Frontal cortex (tissue), 4 donors: Measurements from ENCODE around the gene CCL4. TPM values are rescaled to one million over a fixed set of nuclear protein-coding genes. Genes with fewer than 3 reads are reported as not detected.
"Not testable (repeated sequence)": the region's sequence is repeated elsewhere in the genome, so short reads cannot be mapped to it uniquely, and the experiment has no call there.

Experiments used
- DNase-seq, 2 donors: peaks; one replicate each; pipeline ENCODE4 v3.0.0; 2012; ENCODE audit warnings: low spot score in 2 of 2
- FAIRE-seq: peaks from 2 replicates; lab custom pipeline; 2012; peaks lifted over from hg19 to GRCh38; lab: Jason Lieb, UNC
- total RNA-seq: library from RNA; depleted of rRNA; stranded (reverse); fragments of >200 nt; gene quantifications from one replicate; pipeline ENCODE4 v1.2.3, GENCODE V29; 2014
- donor health status: control.
- donor health status: control.
- donor health status: control.

Gene CCL4
- total RNA-seq: 1.2 TPM

DNA sequence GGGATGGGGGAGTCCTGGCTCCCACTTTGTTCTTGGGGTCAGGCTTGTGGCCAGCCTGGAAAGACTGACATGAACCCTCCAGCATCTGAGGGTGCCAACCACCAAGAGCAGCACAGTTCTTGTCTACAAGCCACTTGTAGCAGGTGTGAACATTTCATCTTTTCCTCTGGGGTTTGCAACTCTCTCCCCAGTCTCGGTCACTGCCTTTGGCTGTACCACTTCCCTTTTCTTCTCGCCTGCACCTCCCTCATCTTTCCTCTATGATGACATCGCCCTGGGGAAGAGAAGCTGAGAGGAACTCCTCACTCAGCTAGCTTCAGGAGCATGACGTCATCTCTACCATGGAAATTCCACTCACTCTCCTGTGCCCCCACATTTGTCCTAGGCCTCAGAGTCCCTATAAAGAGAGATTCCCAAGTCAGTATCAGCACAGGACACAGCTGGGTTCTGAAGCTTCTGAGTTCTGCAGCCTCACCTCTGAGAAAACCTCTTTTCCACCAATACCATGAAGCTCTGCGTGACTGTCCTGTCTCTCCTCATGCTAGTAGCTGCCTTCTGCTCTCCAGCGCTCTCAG is at the start of gene CCL4:
Gene CCL4 (plus strand): TSS at position 427 of the 575 bp plus-strand sequence. CDS start 79 bp downstream, at position 506.
- not testable (repeated sequence) for DNase-seq, FAIRE-seq

DNA sequence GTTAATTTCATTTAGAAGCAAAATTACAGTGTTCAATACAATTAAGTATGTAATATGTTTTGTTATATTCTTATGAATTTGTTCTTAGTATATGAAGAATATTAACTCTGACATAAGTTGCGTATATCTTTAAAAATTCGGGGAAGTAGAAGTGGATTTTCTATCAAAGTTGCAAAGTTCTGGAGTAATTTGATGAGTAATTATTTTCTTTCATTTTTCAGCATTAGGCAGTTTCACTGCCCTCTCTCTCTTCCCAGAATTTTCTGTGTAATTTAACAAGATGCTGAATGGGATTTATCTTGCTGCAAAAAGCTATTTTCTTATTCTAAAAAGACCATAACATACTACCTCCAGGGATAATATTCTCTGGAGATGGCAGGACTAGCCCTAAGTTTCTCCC is 48.5 kb upstream of the CCL4 start:
- DNase-seq (no peak), FAIRE-seq (no peak)

DNA sequence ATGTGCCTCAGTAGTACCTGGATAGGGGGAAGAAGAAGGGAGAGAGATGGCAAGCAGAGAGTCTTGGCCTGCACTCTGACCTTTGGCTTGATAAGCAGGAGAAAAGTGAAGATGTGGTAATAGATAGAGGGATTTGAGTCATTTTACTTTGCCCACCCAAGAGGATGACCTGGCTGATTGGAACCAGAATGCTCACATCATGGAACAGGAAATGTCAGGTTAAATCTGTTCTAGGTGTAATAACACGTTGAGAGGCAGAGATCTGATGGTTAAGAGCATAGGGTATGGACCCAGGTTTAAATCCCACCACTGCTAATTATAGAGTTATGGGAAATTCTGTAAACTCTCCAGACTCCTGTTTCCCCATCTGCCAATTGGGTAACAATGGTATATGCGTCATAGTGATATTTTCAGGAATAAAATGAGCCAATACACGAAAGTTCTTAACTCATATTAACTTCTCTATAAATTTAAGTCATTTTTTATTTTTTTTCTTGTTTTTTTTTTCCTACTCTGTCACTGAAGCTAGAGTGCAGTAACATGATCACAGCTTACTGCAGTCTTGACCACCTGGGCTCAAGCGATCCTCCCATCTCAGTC is 47.6 kb upstream of the CCL4 start:
- no peak for DNase-seq
- no peak for FAIRE-seq

DNA sequence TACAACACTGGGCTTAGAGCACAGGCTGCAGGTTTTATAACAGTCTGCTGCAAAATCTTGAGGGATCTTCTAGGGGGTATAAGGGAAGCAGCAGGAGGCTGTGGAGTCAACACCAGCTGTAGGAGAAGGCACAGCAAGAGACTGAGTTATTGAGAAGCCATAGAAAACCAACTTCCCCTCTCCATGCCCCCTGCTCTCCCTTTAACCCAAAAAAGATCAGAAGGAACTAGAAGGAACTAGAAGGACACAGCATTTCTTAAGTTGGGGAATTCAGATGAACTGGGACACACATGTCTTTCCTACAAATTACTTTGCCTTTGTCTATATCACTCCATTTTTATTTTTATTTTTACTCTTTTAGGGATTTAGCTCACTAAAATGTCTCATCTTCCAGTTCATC is 45.7 kb upstream of the CCL4 start:
- FAIRE-seq (no peak), DNase-seq (no peak)

DNA sequence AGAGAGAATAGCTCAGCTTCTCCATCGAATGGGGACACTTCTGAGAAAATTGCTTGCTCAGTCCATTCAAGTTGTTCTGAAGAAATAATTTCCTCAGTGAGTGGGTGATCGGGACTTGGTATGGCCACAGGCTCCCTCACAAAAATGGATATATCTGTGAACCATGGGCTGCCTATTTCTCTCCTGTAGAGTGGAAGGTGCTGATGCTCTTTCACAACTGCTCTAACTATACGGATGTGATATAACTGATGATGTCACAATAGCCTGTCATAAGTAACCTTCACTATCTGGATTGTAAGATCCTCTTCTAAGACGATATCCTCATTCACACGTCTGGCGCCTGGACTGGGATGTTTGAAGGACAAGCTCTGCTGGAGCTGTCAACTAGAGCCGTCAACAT is 44.2 kb upstream of the CCL4 start:
- FAIRE-seq: no peak

DNA sequence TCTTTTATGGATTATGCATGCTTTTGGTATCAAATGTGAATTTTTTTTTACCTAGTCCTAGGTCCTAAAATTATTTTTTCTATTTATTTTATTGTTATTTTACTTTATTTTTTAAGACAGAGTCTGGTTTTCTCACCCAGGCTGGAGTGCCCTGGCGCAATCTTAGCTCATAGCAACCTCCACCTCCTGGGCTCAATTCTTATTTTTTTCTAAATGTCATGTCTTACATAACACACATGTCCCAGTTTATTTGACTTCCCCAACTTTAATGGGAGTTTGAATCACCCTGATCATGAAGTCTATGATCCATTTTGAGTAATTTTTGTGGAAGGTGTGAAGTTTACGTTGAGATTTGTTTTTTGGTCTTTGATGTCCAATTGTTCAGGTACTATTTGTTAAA is 42.8 kb upstream of the CCL4 start:
- no peak for FAIRE-seq
- DNase-seq: no peak

More for the DNA sequence above, 44.2 kb upstream of the CCL4 start:
- DNase-seq: no peak

DNA sequence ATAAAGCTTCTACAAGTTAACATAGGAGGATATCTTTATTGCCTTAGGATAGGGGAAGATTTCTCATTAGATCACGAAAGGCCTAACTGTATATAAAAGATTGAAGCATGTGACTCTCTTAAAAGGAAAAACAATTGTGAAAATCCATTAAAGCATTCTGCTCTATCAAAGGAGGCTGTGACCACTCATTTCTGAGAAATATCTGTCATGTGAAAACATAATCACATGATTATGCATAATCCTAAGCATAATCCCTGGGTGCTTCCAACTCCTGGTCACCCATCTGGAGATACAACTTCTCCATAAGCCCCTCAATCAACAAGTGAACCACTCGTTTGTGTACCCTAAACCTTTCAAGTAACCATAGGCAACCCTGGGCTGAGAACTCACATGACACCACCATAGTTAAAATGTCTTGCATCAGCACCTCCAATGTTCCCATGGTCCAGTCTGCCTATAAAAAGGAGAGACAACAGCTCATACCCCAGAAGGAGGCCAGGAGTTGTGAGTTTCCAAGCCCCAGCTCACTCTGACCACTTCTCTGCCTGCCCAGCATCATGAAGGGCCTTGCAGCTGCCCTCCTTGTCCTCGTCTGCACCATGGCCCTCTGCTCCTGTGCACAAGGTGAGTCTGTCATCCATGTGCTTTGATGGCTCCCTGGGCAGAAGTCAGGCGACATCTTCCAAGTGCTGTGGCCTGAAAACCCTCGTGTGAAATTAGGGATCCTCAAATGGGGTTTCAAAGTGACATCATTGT is 39.7 kb upstream of the CCL4 start, which contains the start of gene CCL18:
Gene CCL18 (plus strand): TSS at position 487 of the 756 bp plus-strand sequence. CDS start 71 bp downstream, at position 558.
- FAIRE-seq: no peak
- no peak for DNase-seq

DNA sequence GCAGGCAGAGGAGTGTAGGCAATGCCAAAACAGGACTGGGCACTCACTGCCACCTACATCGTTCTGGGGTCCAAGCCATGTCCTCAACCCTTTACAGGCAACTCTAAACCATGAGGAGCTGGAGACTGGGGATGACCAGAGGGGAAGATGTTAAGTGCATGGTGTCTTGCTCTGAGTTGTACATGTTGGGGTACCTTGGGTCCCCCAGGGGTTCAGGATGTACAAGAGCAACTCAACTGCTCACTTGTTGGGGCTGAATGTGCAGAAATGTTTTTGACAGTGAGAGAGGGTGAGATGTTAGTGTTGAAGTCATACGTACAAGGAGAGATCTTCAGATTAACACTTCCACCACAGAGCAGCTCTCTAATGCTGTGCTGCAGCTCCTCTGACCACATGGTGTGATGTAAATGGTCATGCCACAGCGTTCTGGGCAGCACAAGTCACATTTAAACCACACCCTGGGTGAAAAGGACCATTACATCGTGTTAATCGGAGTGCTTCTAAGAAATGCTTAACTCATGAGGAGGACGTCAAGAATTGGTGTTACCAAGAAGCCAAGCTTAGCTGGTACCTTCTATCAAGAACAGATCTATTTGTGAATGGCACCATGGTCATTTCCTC is 37.2 kb upstream of the CCL4 start:
- DNase-seq (no peak), FAIRE-seq (no peak)

DNA sequence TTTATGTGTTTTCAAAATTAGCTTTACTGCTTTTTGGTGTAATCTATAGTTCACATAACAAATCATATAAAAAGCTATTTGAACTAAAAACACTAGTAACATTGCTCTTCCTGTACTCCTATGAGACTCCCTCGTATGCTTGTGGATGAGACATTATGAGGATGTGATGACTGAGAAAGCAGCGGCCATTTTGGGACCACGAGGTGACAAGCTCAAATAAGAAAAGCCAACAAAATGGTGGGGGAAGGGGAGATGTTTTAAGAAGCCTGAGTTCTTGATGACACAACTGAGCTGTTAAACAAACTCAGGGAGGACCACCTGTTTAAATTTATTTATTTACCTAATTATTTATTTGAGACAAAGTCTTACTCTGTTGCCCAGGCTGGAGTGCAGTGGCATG is 35.1 kb upstream of the CCL4 start:
- FAIRE-seq (no peak), DNase-seq (no peak)

DNA sequence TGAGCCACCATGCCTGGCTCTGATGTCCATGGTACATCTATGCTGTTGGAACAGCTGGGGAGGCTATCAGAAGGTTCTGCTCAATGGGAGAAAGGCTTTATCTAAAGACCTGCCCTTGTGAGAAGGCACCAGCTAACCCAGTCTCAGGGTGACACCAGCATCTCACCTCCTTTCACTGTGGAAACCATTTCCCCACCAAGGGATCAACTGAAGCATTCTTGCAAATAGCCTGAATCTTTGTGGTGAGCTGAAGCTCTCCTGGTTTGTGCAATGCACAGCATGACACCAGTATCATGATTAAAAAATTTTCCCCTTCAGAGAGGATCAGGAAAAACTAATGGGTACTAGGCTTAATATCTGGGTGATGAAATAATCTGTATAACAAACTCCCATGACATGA is 34.5 kb upstream of the CCL4 start:
- no peak for DNase-seq
- no peak for FAIRE-seq

DNA sequence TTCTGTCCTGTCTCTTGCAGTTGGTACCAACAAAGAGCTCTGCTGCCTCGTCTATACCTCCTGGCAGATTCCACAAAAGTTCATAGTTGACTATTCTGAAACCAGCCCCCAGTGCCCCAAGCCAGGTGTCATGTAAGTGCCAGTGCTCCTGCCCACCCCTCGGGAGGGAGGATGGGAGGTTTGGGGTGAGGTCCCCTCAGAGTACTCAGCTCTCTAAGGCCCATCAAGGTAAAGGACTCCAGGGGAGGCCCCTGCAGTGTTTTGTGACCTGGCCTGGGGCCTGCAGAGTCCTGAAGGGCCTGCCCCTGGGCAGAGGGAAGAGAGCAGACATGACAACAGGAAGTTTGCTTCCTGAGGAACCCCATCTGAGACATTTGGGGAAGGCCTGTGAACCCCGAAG is 33.2 kb upstream of the CCL4 start:
- FAIRE-seq: no peak

DNA sequence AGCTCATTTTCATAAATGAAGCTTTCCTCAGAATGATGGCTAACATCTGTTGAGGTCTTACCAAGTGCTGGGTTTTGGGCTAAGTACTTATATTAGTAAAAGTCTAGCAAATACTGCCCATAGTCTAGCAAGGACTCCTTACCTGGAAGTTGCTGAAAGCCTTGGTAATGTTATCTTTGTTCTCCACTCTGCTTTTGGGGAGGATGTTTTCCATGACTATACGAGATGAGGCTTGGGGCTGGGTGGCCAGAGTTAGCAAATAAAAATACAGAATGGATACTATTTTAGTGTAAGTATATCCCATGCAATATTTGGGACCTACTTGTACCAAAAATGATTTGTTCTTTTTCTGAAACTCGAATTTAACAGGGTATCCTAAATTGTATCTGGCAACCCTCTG is 31.9 kb upstream of the CCL4 start:
- FAIRE-seq (no peak), DNase-seq (no peak)

More for the DNA sequence above, 33.2 kb upstream of the CCL4 start:
- DNase-seq: no peak

DNA sequence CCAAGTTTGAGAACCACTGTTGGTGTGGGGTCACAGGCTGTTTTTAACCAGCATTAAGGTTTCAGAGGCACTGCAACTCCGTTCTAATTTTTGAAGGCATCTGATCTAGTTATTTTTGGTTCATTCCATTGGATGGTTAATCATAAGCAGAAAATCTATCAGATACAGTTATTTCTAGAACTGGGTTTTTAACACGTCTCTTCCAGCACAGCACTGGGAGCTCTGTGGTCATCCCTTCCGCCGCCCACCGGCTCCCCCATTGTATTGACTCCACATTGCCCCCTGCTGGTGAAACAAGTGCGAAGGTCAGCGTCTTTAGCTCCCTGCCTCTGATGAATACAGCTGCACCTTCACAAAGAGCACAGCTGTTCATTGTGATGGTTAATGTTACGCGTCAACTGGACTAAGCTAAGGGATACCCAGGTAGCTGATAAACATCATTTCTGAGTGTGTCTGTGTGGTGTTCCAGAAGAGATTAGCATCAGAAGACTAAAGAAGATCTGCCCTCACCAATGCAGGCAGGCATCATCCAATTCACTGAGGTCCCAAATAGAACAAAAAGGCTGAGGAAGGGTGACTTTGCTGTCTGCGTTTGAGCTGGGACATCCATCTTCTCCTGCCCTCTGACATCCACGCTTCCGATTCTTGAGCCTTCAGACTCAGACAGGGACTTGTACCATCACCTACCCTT is 31.1 kb upstream of the CCL4 start:
- DNase-seq: peak in 1 of 2 donors; percentile 25
- no peak for FAIRE-seq

DNA sequence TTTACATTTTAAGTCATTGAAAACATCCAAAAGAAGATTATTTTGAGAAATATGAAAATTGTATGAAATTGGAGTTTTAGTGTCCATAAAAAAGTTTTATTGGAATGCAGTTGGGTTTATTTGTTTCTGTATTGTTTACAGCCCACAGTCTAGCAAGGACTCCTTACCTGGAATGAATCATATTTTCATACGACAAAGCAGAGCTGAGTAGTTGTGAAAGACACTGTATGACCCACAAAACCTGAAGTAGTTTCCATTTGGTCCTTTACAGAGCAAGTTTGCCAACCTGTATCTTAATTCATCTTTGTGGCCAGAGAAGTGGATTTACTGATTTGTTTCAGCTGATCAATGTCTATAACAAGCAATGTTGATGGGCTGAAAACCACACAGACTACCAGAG is 29.3 kb upstream of the CCL4 start:
- DNase-seq (no peak), FAIRE-seq (no peak)

DNA sequence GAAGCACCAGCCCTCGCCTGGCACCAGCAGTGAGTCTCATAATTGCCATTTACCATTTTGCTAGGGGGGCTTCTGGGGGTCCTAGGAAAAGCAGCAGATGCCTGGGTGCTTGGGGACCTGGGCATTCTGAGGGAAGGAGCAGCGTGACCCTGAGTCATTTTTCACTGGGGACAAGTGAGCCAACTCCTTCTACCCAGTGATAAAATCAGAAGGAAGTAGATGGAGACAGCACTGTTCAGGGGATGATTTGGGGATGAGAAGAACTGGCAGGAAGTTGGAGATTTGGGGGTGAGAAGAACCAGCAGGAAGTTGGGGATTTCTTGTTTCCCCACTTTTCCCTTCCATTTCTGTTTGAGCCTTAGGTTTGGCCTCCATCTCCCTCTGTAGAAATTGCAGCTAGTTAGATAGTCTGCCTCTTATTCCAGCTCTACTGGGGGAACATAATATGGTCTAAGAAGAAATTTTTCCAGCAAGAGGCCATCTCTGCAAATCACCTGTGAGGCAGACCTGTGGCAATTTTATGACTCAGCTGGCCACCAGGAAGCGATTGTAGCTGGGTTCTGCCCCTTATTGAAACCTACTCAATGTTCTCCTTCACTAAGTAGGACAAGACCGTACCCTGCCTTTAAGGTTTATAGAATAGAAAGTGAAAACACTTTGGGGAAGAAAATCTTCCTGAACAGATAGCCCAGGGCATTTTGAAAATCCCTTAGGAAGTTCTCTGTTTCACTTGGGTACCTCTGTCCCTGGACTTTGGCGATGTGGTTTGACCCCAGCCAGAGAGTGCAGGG is 21.8 kb upstream of the CCL4 start:
- FAIRE-seq, DNase-seq: not testable (repeated sequence)

DNA sequence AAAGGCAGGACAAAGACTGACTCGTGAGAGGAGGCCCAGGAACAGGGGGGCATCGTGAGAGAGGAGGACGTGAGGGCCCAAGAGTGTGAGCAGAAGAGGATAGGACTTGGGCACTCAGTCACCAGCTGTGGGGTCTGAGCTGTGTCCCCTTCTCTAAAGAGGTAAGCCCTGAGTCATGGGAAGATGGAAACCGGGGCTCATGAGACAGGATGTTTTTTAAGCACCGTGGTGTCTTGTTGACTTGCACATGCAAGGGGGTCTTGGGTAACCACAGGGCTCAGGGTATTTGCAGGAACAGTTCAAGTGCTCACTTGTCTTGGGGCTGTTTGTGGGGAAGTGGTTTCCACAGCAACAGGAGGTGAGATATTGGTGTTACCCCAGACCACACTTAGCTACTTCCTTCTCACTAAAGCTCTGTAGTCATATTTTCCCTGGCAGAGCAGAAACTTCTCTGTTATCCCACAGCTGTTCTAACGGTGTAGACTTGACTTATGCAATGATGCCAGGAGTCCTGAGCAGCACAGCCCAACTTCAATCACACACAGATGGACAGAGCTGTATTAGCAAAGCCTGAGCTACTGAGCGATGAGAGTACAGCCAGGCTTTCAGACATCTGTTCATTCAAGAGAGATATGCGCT is 21.0 kb upstream of the CCL4 start:
- not testable (repeated sequence) for FAIRE-seq

DNA sequence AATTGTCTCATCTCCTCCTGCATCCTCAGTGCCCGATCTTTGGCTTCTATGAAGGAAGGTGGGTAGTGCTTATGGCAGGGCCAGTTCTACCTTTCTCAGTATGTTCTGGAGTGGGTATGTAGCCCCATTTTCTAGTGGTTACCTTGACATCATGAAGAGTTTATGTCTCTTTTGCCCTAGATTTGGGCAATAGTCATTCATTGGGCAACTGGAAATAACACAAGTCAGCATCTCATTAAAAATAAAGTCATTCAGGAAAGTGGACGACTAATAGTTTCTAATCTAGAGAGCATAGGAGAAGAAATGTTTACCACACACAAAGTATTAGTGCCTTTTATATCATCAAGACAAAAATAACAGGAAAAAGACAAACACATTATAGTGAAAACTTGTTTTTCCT is 19.9 kb upstream of the CCL4 start:
- not testable (repeated sequence) for FAIRE-seq, DNase-seq

More for the DNA sequence above, 21.0 kb upstream of the CCL4 start:
- DNase-seq: not testable (repeated sequence)

DNA sequence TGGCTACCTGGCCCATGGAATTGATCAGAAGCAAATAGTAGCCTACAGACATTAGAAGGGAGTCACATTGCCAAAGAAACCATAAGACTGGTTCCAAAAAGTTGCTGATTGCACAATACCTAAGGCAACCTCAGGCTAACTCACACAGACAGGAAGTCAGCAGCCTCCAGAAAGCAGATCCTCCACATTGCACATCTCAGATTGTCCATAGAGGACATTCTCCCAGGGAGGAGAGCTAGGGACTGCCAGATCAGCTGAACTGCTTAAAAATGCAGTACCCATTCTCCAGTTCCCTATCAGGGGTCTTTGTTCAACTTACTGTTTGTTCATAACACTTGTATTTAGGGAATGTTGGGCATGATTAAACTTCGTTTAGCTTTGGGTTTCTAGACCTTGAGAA is 17.9 kb upstream of the CCL4 start:
- FAIRE-seq: no peak
- no peak for DNase-seq

DNA sequence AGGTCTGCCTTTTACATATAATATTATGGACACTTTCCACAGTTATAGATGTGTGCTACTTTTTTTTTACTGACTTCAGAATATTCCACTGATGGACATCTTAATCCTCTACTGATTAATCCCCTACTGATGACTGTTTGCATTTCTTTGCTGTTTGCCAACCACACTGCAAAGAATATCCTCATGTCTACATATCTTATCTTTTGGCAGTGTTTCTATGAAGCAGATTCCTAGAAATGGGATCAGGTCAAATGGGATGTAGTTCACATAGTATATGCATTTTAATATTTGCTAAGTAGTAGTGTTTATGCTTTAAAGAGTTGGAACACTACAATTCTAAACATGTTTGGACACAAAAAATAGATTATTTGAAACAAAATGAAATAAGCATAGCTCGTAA is 16.8 kb upstream of the CCL4 start:
- DNase-seq (no peak), FAIRE-seq (no peak)
